NCI-H187 treated with DMSO at 0.1 percent for 48 hours (cell line): ENCODE measurements around the gene CREBBP.

Source experiments
- DNase-seq: peaks from one replicate; lab custom pipeline; 2025; lab: John Stamatoyannopoulos, UW

The CREBBP gene

DNA sequence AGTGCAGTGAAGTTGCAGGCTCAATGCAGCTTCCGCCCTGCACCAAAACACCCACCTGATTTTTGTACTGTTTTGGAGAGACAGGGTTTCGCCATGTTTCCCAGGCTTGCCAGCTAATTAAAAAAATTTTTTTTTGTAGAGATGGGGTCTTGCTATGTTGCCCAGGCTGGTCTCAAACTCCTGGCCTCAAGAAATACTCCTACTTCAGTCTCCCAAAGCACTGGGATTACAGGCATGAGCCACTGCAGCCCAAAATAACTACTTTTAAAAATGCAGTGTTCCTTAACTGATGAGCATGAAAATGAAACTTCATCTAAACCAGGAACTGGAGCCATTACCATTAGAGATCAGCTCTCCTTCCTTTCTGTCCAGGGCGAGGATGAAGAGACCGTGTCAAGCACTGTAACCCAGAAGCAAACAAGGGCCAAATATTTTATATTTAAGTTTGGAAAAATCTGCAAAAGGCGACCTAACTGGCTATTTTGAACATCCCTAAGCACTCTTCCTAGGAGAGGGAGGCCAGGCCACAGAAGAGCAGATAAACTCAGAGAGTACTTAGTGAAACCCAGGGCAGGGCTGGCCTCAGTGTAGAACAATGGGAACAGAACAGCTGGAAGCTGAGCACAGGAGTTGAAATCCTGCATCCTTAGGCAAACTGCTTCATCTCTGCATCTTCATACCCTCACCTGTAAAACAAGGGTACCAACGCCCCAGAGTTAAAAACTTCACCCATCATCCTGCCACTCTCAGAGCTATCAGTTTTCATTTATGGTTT, 24.0 kb downstream of the CREBBP start:
- DNase-seq, result no peak

DNA sequence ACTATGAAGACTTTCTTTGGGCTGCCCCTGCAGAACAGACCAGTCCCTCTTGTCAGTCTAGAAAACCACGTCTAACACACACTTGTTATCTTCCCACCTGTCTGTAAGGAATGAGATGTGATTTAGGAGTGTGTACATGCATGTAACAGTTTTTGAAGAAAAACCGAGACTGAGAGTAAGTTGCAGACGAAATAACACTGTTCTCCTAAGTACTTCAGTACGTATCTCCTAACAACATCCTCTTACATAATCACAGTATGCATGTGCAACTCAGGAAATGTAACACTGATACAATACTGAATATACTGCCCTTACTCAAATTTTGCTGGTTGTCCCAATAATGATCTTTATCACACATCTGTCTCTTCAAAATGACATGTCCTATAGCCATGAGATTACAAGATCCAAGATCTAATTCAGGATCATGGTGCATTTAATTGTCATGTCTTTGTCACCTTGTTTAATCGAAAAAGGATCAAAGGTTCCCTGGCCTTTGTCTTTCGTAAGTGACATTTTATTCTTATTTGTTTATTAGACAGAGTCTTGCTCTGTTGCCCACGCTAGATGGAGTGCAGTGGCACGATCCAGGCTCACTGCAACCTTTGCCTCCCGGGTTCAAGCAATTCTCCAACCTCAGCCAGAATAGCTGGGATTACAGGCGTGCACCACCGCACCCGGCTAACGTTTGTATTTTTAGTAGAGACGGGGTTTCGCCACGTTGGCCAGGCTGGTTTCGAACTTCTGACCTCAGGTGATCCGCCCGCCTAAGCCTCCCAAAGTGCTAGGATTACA, 25.6 kb downstream of the CREBBP start:
- no peak for DNase-seq

DNA sequence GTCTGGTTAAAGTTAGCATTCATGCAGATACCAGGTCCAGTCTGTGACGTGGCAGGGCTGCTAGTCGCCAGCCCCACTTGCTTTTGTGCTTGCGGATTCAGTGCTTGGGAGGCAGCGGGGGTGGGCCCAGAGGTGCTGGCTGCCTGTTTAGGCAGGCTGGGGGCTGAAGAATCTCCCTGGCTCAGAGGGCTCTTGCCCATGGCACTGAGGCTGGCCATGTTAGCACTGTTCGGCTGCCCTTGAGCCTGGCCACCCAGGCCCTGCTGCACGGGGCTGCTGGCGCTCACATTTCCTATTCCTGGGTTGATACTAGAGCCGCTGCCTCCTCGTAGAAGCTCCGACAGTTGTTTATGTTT, 30.0 kb downstream of the CREBBP start:
- no peak for DNase-seq

DNA sequence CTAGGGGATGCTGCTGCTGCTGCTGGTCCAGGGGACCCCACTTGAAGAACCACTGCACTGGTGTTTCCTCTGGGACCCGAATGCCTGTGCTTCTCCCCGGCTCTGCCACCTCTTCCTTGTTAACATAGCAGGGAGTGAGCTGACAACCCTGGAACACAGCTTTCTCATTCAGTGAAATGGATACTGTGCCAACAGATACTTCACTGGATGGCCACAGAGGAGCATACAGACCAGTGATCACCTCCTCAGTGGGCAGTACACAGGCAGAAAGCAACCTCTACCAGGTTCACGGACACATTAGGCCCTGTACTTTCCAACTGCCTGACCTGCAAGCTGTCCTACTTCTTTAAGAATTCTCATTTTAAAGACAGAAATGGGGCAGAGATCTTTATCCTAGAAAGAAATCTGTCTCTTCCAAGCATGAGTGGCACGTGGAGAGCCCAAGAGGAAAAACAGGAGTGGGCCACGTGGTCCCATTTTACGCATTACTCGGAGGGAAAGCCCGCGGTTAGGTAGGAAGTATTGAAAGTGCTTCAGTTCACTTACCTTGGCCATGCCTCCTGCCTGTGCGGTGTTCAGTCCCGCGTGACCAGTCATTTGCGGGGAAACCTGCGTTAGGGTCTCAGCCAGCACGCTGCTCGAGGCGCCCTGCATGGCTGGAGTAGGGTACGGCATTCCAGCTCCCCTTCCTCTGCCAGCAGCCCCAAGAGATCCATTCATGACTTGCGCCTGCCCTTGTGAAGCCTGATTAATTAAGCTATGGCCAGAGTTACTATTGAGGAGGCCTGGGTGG, 30.6 kb downstream of the CREBBP start:
- DNase-seq, result no peak

DNA sequence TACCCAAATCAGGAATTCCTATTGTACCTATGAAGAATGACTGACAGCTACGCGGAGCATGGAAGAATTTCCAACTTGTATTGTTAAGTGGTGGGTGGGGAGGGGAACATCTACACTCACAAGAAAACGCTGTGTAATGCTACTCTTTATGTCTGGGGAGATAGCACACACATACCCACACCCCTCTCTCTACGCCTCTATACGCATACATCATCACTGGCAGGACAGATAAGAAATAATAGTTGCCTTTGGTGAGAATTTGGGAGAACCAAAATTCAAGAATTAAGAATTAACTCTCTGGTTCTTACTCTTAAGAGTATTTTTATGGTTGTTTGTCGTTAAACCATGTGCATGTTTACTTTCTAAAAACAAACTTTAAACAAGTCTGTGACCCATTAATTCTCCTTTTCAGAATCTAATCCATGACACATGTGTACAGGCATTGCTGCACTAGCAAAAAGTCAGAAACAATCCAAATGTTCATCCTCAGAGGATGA, 33.9 kb downstream of the CREBBP start:
- no peak for DNase-seq

DNA sequence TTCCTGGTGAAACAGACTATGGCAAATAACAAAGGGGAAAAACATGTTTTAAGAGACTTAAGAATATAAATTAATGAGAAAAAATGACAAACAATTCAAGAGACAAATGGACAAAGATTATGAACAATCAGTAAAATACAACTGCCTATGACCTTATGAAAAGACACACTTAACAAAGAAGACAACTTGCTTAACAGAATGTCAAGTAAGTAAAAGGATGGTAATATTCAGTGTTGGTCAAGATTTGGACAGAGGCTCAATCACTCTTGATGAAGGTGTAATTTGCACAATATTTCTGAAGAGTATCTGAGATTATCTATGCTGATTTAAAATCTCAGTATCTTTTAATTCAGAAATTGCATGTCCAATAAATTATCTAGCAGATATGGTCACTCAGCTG, 34.4 kb downstream of the CREBBP start:
- DNase-seq, result no peak

DNA sequence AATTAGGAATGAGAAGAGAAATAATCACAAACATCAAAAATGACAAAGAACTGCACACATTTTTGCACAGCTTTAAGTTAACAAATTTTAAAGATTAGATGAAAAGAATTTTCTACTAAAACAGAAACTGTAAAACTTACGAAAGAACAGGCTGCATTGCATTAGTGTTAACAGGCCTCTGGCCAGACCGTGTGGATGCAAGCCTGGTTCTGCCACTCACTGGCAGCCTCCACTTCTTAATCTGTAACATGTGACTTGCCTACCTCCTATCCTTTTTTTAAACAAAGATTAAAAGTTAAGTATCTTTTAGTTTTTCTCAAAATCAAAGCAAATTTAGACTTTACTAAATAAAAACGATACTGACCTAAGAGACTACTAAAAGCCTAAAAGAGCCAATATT, 37.5 kb downstream of the CREBBP start:
- DNase-seq, result no peak

DNA sequence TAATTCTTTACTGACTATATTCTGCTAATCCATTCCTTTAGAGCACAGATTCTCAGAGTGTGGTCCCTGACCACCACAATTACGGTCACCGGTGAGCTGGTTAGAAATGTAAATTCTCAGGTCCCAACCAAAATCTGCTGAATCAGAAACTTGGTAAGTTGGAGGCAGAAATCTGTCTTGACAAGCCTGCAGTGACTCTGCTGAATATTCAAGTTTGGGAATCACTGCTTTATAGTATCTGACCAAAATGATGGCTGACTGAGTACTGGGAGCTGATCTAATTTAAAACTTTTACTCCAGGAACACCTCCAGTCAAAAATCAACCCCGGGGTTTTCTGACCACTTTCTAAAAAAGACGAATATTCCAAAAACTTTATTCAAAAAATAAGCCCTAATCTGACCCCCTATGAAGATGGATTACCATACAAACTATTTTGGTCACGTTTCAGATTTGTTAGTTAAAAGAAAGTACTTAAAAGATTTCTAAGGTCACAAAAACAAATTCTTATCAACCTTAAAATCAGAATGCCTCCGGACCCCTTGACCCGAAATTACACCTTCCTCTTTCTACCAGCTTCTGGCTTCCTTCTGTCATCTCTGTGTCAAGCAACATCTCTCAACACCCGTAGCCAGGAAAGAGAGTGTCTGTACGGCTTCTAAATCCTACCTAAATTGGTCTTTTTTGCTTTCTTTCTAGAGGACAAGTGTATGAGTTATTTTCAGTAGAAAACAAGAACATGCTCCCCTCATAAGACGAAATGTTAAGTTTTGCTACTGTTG, 38.6 kb downstream of the CREBBP start:
- DNase-seq, result no peak

DNA sequence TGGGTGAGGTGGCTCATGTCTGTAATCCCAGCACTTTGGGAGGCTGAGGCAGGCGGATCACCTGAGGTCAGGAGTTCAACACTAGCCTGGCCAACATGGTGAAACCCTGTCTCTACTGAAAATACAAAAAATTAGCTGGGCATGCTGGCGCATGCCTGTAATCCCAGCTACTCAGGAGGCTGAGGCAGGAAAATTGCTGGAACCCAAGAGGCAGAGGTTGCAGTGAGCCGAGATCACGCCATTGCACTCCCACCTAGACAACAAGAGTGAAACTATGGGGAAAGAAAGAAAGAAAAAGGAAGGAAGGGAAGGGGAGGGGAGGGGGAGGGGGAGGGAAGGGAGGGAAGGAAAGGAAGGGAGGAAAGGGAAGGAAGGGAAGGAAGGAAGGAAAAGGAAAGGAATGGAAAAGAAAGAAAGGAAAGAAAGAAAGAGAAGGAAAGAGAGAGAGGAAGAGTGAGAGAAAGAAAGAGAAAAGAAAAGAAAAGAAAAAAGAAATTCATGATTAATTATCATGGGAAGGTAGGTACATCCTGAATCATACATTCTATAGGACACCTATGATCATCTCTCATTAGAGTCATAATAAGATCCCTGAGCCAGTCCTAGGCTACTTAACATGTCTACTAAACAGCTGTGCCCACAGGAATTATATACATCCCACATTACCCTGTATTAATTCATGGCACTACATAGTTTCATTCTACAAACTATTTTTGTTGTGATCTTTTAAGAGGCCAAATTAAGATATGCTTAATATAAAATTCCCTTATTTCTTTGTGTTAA, 40.9 kb downstream of the CREBBP start:
- no peak for DNase-seq

DNA sequence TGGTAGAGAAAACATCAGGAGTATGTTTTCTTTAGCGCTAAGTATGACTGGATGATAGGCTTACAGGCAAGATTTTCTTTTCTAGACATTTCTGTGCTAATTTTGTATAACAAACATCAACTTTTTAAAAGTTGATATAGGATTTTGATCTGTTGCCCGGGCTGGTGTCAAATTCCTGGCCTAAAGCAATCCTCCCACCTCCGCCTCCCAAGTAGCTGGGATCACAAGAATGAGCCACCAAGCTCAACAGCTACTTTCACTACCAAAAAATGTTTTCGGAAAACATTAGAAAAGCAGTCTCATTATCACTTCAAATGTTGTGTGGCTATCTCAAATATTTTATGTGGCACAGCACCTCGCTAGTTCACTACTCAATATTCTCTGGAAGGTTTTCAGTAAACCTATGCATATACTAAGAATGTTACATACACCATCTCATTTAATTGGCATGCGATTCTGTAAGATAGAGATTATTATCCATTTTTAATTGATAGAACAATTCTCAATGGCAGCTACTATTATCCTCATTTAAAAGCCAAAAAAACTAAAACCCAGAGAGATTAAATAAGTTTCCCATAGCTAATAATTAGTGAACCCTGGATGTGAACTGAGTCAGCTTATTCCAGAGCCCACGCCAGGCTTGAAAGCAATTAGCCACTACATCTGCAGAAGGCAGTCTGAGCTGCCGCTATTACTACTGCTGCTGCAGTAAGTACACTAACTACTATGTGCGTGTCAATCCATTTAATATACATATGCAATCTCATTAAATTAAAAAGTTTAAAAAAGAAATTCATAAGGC, 41.7 kb downstream of the CREBBP start:
- no peak for DNase-seq

DNA sequence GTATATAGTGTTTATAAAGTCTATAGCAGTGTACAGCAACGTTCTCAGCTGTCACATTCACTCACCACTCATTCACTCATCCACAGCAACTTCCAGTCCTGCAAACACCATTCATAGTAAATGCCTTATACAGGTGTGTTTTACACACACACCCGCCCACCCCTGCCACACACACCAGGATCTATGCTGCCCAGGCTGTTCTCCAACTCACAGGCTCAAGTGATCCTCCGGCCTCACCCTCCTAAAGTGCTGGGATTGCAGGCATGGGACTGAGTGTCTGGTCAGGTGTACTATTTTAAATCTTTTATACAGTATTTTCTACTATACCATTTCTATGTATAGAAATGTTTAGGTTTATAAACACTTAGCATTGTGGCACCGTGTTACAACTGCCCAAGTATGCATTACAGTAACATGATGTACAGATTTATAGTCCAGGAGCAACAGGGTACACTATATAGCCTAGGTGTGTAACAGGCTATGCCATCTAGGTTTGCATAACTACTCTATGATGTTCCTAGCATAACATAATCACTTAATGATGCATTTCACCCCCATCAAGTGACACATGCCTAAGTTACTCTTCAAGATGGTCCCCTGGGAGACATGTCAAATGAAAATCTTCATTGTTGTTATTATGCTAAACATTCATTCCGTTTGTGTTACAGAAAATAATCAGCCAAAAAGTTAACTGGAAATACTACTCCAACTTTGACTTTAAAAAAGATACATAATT, 42.5 kb downstream of the CREBBP start:
- no peak for DNase-seq

DNA sequence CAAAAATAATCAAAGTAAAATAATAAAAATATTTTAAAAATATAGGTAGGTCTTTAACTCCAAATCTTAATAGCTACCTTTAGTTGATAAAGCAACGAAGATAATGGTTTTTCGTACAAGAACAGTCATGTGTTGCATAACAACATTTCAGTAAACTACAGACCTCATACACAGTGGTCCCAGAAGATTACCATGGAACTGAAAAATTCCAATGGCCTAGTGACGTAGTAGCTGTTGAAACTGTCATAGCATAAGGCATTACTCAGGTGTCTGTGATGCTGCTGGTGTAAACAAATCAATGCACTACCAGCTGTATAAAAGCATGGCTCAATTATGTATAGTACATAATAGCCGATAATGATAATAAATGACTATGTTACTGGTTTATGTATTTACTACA, 43.9 kb downstream of the CREBBP start:
- DNase-seq, result no peak

DNA sequence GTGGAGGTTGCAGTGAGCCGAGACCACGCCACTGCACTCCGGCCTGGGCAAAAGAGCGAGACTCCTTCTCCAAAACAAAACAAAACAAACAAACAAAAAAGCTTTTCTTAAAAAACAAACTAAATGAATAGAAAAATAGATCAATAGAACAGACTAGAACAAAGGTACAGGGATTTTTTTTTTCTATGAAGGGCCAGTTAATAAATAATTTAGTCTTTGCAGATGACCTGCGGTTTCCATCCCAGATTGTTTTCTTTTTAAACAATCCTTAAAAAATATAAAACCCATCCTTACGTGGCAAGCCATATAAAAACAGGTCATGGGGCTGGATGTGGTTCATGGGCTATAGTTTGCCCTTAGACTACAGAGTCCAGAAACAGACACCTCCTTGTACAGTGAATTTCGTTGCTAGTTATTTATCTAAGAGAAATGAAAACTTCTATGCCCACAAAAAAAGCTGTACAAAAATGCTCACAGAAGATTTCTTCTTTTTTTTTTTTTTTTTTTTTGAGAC, 45.4 kb downstream of the CREBBP start:
- no peak for DNase-seq

DNA sequence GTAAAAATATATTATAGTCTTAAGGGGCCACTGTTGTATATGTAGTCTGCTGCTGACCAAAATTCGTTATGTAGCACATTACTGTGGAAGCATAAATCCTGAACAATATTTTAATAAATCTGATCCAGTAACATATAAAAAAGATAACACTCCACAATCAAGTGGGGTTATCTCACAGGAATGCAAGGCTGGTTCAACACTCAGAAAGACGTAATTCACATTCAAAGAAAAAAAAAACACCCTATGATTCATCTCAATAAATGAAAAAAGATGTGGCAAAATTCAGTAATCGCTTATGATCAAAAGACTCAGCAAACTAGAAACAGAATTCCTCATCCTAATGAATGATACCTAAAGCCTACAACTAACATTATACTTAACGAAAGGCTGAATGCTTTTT, 47.8 kb downstream of the CREBBP start:
- DNase-seq, result no peak

DNA sequence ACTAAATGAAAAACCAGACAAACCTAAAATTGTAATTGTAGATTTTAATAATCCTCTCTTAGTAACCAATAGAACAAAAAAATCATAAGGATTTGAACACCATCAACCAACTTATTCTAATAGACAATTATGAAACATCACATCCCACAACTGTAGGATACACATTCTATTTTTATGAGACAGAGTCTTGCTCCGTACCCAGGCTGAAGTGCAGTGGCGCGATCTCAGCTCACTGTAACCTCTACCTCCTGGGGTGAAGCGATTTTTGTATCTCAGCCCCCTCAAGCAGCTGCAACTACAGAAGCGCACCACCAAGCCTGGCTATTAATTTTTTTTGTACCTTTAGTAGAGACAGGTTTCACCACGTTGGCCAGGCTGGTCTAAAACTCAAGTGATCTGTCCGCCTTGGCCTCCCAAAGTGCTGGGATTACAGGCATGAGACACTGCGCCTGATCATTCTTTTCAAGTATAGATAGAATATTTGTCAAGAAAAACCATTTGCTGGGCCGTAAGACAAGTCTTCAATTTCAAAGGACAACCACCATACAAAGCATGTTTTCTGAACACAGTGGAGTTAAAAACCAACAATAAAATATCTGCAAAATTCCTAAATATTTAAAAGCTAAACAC, 49.8 kb downstream of the CREBBP start:
- DNase-seq, result no peak

DNA sequence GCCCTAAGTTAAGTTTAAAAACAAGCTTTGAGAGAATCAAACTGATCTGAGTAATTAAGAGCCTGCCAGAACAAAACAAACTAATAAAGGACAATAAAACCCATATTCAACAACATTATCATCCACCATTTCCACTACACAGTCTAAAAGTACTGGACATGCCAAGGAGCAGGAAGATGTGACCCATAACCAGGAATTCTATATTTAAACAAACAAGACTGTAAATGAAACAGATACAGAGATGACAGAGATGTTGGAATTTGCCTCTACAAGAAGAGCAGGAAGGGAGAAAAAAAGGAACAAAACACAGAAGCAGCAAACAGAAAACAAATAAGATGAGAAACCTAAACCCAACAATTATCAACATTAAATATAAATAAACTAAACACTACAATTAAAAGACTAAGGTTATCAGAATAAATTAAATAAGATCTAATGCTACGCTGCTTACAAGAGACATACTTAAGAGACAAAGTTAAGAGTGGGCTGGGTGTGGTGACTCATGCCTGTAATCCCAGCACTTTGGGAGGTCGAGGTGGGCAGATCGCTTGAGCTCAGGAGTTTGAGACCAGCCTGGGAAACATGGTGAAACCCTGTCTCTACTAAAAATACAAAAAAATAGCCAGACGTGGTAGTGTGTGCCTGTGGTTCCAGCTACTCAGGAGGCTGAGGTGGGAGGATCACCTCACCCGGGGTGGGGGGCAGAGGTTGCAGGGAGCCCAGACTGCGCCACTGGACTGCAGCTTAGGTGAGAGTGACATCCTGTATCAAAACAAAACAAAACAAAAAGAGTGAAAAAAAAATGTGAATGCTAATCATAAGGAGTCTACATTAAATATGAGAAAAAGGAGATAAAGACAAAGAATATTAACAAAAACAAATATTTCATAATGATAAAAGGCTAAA, 50.6 kb downstream of the CREBBP start:
- DNase-seq, result no peak

DNA sequence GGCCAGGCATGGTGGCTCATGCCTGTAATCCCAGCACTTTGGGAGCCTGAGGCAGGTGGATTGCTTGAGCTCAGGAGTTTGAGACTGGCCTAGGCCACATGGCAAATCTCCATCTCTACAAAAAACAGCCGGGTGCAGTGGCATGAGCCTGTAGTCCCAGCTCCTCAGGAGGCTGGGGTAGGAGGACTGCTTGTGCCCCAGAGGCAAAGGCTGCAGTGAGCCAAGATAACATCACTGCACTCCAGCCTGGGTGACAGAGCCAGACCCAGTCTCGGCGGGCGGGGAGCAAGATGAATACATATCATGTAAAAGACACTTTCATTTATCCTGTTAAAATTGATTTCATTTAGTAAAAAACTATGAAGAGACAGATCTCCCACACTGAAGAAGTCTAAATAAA, 54.6 kb downstream of the CREBBP start:
- DNase-seq, result no peak

DNA sequence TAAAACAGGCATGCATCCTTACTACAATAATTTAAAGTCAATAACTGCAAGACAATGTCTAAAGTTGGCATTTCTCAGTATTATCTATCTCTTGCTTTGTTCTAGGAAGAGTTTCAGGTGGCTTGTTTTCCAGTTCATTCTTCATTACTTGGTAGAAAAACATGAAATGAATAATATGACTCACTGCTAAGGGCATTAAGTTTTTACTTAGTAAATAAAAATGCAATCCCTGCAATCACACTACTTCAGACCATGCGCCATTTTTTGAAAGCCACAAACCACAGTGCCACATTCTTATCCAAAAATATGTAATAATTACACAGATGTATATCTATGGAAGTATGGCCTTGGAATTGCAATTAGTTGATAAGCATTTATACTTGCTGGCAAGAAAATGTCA, 55.4 kb downstream of the CREBBP start:
- no peak for DNase-seq
